ENCODE measurements around the gene HSF5. TPM values are rescaled to one million over a fixed set of nuclear protein-coding genes. Genes with fewer than 3 reads are reported as not detected.

Gene HSF5
- total RNA-seq, 1 experiment from 2014 or later = not detected

GRCh38 chr17:58536542-58536941 is 48.3 kb upstream of the HSF5 start:
- Histone ChIP-seq H3K27ac (ENCODE audit: low read depth, low read length) (no peak overlapping the region), H3K9me3 (ENCODE audit: control insufficient read depth in 1 of 2, insufficient read depth in 1 of 2, low read depth in 1 of 2, low read length in 2 of 2) (no peaks in the 10 kb centered on the region), H3K4me2 (ENCODE audit: low read length) (no peak overlapping the region), H3K9me2 (ENCODE audit: insufficient read depth) (no peaks in the 10 kb centered on the region), H3K4me3 (replicated peaks in 1 of 2; ENCODE audit: low read depth in 1 of 2, low read length in 2 of 2) (no peak overlapping the region), H3K4me1 (ENCODE audit: control insufficient read depth in 1 of 2, insufficient read depth in 2 of 2, low read length in 2 of 2) (peaks cover 22 to 53% of the 10 kb centered on the region in 2 experiments), H3K36me3 (ENCODE audit: control insufficient read depth in 1 of 2, insufficient read depth in 2 of 2, low read length in 2 of 2) (no peaks in the 10 kb centered on the region), H4K20me1 (ENCODE audit: insufficient read depth) (no peaks in the 10 kb centered on the region), H3K27me3 (ENCODE audit: insufficient read depth, low read length) (no peaks in the 10 kb centered on the region; the same call in 1 of the 2 replicates), H2AFZ (ENCODE audit: low read depth, low read length, poor library complexity, severe bottlenecking) (no peak overlapping the region), H3K79me2 (ENCODE audit: insufficient read depth, low read length) (no peaks in the 10 kb centered on the region), H3K9ac (ENCODE audit: low read length) (no peak overlapping the region)
- ChIA-PET POLR2A (interaction anchor here (0.6 to 4.8 kb wide), 3 partner anchors 17 to 95 kb away, joined by 3 to 33 read pairs (median 4); no protein-coding TSS in a partner anchor), RAD21 (ENCODE audit: low non-redundant PET in 1 of 2, low total read pairs in 2 of 2, uncharacterized antibody in 2 of 2, unreplicated experiment in 2 of 2) (no interaction called here), CTCF (interaction anchor here (0.9 to 2.5 kb wide), 3 partner anchors 18 to 468 kb away, joined by 3 to 7 read pairs (median 3); no protein-coding TSS in a partner anchor)
- BruUV-seq (replicated peaks) = no TSS peak
- DNase-seq (ENCODE audit: low read depth, low spot score) = no peak
- intact Hi-C loops (cut with micrococcal nuclease) = no loop called here
- no peak for ATAC-seq
- TF ChIP-seq EZH2 (IDR thresholded peaks at IDR 0.05) (no peak), CTCF (IDR thresholded peaks at IDR 0.05 in 2 of 3, conservative IDR thresholded peaks at IDR 0.05 in 1 of 3; ENCODE audit: borderline replicate concordance in 1 of 3, insufficient read depth in 1 of 3, low read depth in 2 of 3, low read length in 2 of 3) (no peak), SIN3A (IDR thresholded peaks at IDR 0.05; ENCODE audit: low read depth) (no peak)
- TF ChIP-seq, protein P1, sequence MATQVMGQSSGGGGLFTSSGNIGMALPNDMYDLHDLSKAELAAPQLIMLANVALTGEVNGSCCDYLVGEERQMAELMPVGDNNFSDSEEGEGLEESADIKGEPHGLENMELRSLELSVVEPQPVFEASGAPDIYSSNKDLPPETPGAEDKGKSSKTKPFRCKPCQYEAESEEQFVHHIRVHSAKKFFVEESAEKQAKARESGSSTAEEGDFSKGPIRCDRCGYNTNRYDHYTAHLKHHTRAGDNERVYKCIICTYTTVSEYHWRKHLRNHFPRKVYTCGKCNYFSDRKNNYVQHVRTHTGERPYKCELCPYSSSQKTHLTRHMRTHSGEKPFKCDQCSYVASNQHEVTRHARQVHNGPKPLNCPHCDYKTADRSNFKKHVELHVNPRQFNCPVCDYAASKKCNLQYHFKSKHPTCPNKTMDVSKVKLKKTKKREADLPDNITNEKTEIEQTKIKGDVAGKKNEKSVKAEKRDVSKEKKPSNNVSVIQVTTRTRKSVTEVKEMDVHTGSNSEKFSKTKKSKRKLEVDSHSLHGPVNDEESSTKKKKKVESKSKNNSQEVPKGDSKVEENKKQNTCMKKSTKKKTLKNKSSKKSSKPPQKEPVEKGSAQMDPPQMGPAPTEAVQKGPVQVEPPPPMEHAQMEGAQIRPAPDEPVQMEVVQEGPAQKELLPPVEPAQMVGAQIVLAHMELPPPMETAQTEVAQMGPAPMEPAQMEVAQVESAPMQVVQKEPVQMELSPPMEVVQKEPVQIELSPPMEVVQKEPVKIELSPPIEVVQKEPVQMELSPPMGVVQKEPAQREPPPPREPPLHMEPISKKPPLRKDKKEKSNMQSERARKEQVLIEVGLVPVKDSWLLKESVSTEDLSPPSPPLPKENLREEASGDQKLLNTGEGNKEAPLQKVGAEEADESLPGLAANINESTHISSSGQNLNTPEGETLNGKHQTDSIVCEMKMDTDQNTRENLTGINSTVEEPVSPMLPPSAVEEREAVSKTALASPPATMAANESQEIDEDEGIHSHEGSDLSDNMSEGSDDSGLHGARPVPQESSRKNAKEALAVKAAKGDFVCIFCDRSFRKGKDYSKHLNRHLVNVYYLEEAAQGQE (IDR thresholded peaks at IDR 0.05; ENCODE audit: low read depth) = no peak
